ENCODE measurements around the gene LACTB.

The LACTB gene

GRCh38 chr15:63134245-63134985 lies 12.8 kb downstream of the LACTB start:
- DNase-seq, result no peak

GRCh38 chr15:63135281-63135680 lies 13.6 kb downstream of the LACTB start:
- no peak for DNase-seq

- no peak for DNase-seq
Observed at GRCh38 chr15:63135804-63136203, 14.1 kb downstream of the LACTB start.

DNA sequence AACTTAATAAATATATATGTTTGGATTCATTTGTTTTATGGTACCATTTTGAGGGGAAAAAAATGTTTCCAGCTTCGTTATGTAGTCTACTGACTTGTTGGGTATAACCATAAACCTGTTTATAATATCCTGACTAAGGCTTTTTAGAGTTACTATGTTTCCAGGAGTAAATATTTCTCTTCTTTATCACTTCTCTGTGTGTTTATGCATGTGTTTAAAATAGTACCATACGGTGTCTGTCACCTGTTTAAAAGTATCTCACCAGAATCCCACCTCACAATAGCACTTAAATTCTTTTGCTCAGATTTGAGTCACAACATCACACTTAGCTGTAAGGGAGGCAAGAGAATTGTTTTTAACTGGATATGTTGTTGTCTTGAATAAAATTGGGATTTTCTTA lies 15.1 kb downstream of the LACTB start:
- no peak for DNase-seq

DNA sequence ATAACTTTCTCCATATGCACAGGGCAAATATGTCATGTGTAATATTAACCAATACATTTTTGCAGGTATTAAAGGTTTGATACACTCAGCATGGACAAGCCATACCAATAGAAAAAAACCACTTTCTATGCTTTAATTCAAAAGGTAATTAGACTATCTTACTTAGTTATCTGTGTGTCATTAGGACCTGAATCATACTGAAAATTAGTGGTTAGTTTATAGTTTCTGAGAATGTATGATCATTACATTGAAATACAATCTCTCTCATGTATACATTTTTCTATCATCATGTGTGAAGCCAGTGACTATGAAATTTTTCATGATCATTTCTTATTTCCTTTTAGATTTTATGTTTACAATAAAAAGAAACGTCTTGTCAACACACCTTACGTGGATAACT lies 19.3 kb downstream of the LACTB start:
- no peak for DNase-seq

GRCh38 chr15:63145426-63145825 lies 23.8 kb downstream of the LACTB start:
- DNase-seq, result no peak

- no peak for DNase-seq
Observed at GRCh38 chr15:63146684-63147083, 25.0 kb downstream of the LACTB start.

GRCh38 chr15:63151665-63152064 lies 30.0 kb downstream of the LACTB start:
- DNase-seq, result no peak

GRCh38 chr15:63155486-63155885 lies 33.8 kb downstream of the LACTB start:
- no peak for DNase-seq

DNA sequence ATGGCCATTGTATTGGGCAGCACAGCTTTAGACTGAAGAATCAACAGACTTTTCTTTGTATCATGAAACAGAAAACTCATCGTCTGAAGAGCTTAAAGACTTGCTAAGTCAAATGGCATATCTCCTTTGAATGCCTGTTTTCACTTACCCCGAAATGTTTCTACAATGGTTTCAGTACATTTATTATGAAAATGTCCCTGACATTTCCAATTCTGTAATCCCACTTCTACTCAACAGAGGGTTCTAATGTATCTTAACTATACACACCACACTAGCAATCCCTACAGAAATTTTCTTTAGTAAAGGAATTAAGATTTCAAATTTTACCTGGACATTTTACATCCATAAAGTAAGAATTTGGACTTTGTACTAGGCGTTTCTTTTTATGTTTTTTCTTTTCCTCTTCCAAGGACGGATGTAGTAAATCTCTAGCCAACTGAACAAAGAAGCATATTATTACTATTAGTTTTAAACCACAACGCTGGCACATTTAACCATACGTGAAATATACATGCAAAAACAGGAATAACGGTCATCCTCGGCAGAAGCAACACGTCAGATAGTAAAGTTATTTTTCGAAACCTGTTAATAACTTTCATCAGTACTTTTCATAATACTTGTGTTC lies 34.5 kb downstream of the LACTB start:
- no peak for DNase-seq

GRCh38 chr15:63156755-63157117 lies 35.1 kb downstream of the LACTB start:
- DNase-seq, result no peak

DNA sequence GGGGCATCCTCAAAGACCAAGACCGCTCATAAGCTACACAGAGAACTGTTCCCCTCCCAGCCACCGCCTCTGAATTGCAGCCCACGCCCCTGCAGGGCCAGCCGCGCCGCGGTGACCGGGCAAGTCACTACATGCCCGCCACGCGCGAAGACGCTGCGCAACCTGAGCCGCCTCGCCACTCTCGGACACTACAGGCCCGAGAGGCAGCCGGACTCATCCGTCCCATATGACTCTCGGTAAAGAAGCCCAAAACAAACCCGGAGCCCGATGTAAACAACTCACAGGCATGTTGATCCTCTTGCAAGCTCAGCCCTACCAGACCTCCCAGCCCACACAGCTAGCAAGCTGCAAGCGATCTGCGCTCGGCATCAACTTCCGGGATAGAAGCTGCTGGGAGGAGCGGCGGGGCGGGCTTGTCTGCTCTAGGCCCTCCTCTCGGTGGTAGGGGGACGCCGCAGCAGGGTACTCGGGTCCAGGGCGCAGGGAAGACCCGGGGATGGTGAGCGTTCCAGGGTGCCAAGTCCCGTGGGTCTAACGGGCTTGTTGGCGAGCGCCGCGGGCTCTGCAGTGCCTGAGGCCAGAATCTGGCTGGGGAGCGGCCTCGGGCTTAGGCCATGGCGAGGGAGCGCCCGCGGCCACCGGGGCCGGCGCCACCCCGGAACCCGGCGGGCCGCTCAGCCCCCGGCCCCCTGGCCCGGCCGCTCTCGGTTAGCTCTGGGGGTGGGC lies 35.6 kb downstream of the LACTB start, which contains the start of gene RPS27L:
Gene RPS27L, minus strand, starts transcription at position 360 of the 726 bp plus-strand sequence. Its CDS starts 72 bp downstream, at position 288.
- DNase-seq, result peak; percentile 79

DNA sequence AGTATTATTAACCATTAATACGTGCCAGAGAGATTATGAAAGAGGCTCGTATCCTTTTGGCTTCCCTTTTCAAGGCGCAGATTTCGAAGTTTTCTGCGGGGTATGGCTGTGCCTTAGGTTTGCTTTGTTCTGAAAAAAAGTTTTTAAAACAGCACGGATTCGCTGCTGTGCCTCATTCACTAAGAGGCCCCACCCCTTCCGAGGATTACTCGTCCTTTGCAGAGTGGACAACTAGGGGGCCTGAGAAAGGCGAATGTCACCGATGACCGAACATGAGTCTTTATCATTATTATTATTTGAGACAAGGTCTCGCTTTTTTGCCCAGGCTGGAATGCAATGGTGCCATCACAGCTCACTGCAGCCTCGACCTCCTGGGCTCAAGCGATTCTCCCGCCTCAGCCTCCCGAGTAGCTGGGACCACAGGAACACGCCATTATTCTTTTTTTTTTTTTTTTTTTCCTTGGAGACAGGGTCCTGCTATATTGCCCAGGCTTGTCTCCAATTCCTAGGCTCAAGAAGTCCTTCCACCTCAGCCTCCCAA lies 36.3 kb downstream of the LACTB start:
- DNase-seq, result no peak

GRCh38 chr15:63160638-63161037 lies 39.0 kb downstream of the LACTB start:
- DNase-seq, result no peak

GRCh38 chr15:63163217-63163616 lies 41.6 kb downstream of the LACTB start:
- DNase-seq, result no peak

DNA sequence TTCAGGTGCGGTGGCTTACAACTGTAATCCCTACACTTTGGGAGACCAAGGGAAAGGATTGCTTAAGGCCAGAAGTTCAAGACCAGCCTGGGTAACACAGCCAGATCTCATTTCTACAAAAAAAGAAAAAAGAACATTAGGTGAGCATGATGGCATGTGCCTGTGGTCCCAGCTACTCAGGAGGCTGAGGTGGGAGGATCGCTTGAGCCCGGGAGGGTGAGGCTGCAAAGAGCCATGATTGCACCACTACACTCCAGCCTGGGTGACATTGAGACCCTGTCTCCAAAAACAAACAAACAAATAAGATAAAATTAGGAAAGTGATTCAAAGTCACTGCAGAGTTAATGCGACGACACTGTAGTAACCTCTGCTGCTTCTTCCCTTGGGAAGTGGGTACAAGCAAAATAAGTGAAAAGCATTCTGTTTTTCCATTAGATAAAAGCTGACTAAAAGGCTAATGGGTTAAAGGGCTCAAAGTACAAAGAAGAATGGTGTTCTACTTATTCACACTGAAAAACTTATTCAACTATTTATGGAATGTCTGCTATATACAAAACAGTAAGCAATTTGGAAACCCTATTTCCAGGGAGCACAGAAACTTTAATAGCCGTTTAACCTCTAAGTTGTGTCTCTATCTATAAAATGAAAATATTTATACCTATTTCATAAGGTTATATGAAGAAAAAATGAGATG lies 43.7 kb downstream of the LACTB start:
- DNase-seq, result no peak

DNA sequence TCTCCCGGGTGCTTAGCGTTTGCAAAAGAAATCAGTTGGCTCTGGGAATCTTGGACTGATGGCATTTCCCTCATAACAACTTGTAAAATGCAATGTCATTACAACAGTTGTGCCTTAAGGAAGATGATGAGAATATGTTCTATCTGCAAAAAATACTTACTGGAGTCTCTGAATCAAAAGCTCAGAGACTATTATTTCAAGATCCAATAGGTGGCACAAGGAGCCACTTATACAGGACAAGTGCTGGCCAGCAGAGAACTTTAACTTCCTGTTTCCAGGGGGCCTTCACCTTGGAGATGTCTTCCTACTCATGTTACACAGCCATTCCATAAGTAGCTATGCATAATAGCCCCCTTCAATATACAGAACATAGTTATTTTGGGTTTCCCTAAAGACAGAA lies 44.6 kb downstream of the LACTB start:
- no peak for DNase-seq

DNA sequence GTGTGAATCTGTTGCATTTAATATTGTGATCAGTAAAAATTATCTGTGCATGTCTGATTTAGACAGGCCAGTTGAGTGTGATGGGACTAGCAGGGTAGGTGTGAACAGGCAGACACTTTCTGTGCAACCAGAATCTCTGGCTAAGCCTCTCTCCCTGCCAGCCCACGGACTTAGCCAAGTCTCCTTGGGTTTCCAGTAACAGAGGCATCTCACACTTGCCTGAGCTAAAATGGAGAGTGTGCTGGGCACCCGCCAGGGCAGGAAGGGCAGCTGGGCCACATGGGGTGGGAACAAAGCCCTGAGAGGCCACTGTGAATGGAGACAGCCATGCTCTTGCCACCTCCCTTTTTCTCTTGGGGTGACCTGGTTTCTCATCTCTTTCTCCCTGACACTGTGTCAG lies 48.1 kb downstream of the LACTB start:
- DNase-seq, result no peak

GRCh38 chr15:63172376-63172775 lies 50.7 kb downstream of the LACTB start:
- no peak for DNase-seq

- no peak for DNase-seq
Observed at GRCh38 chr15:63172851-63173451, 51.3 kb downstream of the LACTB start.

DNA sequence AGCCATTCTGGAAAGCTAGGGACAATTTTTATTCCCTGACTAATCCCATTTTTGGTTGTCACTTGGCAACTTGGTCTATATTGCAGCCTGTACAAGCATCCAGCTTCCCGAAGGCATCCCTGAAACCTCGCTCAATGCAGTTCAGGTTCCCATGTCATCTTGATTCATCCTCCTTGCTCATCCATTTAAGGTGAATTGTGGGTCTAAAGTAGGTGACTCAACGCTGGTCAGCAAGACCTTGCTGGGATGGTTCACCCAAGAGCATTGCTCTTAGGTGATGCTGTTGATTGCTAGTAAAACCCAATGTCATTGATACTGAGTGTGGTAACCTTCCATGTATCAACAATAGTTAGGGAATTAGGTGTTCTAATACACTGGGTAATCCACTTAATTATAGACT lies 54.6 kb downstream of the LACTB start:
- DNase-seq, result no peak

DNA sequence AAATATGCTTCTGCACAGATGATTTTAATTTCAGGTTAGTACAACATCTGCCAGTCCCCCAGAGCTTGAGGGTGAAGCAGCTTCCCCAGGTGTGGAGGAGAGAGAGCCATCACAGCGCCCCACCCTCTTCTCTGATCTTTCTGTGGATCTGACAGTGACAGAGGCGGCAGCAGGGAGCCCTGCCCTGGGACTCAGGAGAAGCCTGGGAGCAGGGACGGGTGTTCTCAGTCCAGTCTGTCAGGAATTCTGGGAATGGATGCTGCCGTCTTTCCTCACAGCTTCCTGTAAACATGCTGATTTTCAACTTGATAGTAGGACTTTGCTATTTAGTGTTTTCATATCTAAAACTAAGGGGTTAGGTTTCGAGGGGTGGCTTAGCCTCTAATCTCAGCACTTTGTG lies 56.4 kb downstream of the LACTB start:
- DNase-seq, result no peak

GRCh38 chr15:63180746-63181145 lies 59.1 kb downstream of the LACTB start:
- no peak for DNase-seq

Measured in SHP77 treated with DMSO at 0.1 percent for 48 hours (cell line).